GM12874 (cell line): ENCODE measurements around the gene ZNF791.
A peak's percentile ranks its signal among the peaks of the same experiment; 100 is the strongest.

Experiments
- CTCF ChIP-seq: IDR thresholded peaks from 2 replicates; pipeline ENCODE4 v1.5.1; 2011; ENCODE audit warnings: low read depth, mild to moderate bottlenecking, control low read depth, low read length, moderate library complexity; ENCODE audit not compliant: insufficient read depth

Gene ZNF791

GRCh38 chr19:12670159-12670928, 59.6 kb downstream of the ZNF791 start:
- TF ChIP-seq CTCF, result no peak

DNA sequence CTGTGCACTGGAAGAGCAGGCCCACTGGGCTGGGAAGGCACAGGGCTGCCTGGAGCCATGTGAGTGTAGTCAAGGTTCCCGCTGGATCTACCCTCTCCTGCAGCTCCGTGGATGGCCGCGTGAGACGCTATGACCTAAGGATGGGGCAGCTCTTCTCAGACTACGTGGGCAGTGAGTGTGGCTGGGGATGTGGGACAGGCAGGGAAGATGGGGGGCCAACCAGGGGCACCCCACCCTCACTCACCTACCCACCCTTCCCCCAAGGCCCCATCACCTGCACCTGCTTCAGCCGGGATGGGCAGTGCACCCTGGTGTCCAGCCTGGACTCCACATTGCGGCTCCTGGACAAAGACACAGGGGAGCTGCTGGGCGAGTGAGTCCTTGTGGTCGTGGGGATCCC, 62.0 kb downstream of the ZNF791 start:
- no peak for TF ChIP-seq CTCF

GRCh38 chr19:12675399-12675798, 64.7 kb downstream of the ZNF791 start:
- TF ChIP-seq CTCF, result no peak

- no peak for TF ChIP-seq CTCF
Observed at GRCh38 chr19:12675940-12676339, 65.2 kb downstream of the ZNF791 start.

DNA sequence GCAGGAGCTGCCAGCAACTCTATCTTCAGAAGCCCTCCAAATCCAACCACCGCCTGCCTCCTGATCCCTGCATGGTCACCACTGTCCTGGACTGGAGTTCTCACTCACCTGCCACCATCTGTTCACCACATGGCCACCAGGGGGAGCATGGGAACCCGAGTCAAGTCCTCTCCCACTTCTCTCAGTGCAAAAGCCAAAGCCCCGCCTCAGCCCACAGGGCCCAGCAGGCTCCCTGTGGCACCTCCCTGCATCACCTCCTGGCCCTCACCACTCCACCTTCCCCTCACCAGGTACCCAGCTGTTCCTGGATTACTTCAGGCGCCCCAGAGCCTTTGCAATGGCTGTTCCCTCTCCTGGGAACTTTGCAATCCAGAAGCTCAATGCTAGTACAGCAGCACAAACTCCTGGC, 65.7 kb downstream of the ZNF791 start:
- TF ChIP-seq CTCF, result peak; percentile 91

DNA sequence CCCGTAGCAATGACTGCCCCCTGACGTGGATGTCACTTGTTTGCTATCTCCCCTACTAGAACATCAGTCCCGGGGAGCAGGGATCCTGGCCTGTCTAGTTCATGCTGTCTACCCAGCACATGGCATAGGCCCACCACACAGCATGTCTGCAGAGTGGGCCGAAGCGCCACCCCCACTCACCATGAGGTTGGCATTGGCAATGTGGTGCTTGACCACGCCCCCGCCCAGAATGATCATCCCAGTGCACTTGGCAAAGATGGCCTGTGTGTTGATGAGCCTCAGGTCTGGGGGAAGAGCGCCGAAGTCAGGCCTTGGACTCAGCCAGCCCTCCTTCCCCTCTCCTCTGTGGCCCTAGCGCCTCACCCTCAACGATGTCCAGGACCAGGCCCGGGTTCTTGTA, 66.2 kb downstream of the ZNF791 start:
- no peak for TF ChIP-seq CTCF

DNA sequence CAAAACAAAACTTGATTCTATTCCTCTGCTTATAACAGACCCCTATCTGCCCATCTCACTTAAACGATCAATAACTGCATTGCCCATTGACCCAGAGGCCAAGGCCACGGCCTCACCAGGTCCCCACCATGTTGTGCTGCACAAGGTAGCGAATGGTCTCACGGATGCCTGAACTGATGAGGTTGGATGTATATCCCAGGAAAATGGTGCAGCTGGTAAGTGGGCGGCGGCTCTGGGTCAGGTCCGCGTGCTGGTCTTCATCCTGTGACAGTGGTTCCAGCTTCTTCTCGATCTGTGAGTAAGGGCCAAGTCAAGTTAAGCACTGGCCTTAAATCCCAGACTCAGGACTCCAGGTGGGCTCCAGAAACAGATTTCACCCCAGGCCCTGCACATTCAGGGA, 69.3 kb downstream of the ZNF791 start:
- TF ChIP-seq CTCF, result no peak
